ENCODE measurements around the gene APOO.

Gene APOO

GRCh38 chrX:23930894-23931604 is 23.3 kb upstream of the APOO start:
- no peak for TF ChIP-seq CTCF (conservative IDR thresholded peaks at IDR 0.05; ENCODE audit: low read depth, low read length)
- H3K4me3 ChIP-seq (ENCODE audit: low read length), result no peak overlapping the region
- DNase-seq (ENCODE audit: low read depth), result no peak

- H3K4me3 ChIP-seq (ENCODE audit: low read length), result no peak overlapping the region
- TF ChIP-seq CTCF (conservative IDR thresholded peaks at IDR 0.05; ENCODE audit: low read depth, low read length), result no peak
- no peak for DNase-seq (ENCODE audit: low read depth)
Measured at GRCh38 chrX:23926015-23926414, 18.3 kb upstream of the APOO start.

- peak; percentile 25 for TF ChIP-seq CTCF (conservative IDR thresholded peaks at IDR 0.05; ENCODE audit: low read depth, low read length)
- no peak overlapping the region for H3K4me3 ChIP-seq (ENCODE audit: low read length)
- no peak for DNase-seq (ENCODE audit: low read depth)
Measured at GRCh38 chrX:23919706-23920320, 12.1 kb upstream of the APOO start.

GRCh38 chrX:23919148-23919547 is 11.4 kb upstream of the APOO start:
- TF ChIP-seq CTCF (conservative IDR thresholded peaks at IDR 0.05; ENCODE audit: low read depth, low read length), result no peak
- H3K4me3 ChIP-seq (ENCODE audit: low read length), result no peak overlapping the region
- no peak for DNase-seq (ENCODE audit: low read depth)

- TF ChIP-seq CTCF (conservative IDR thresholded peaks at IDR 0.05; ENCODE audit: low read depth, low read length), result no peak
- no peak for DNase-seq (ENCODE audit: low read depth)
- H3K4me3 ChIP-seq (ENCODE audit: low read length), result no peak overlapping the region
Measured at GRCh38 chrX:23911126-23911835, 3.5 kb upstream of the APOO start.

- no peak for DNase-seq (ENCODE audit: low read depth)
- H3K4me3 ChIP-seq (ENCODE audit: low read length), result peak overlapping the region; percentile 29
- TF ChIP-seq CTCF (conservative IDR thresholded peaks at IDR 0.05; ENCODE audit: low read depth, low read length), result peak; percentile 50
Measured at GRCh38 chrX:23908219-23909004, 674 bp upstream of the APOO start.

Measured in retinal pigment epithelial cell (primary cell).